ENCODE measurements around the gene SAFB. TPM values are rescaled to one million over a fixed set of nuclear protein-coding genes. Genes with fewer than 3 reads are reported as not detected.

The SAFB gene
- total and polyA plus RNA-seq, 2 of the 4 experiments (the other 2 are of a cell fraction): 18.5 to 41.2 TPM

- H4K8ac ChIP-seq (ENCODE audit: low read depth in 2 of 2, low read length in 2 of 2): no peak overlapping the region
- ChIA-PET CTCF (no interaction called here), POLR2A (ENCODE audit: unreplicated experiment) (no interaction called here)
- H2BK5ac ChIP-seq (ENCODE audit: low read depth, low read length, poor library complexity, severe bottlenecking): no peak overlapping the region
- BruUV-seq (replicated peaks): no TSS peak
- H3K27me3 ChIP-seq (ENCODE audit: control insufficient read depth, insufficient read depth, low read length): no peaks in the 10 kb centered on the region
- no peak overlapping the region for H2AK5ac ChIP-seq (ENCODE audit: low read depth, low read length)
- ATAC-seq (ENCODE audit: low read depth): no peak
- peaks cover 4% of the 10 kb centered on the region; the same call in 1 of the 2 replicates for H3K9me1 ChIP-seq (ENCODE audit: insufficient read depth, low read length)
- no peaks in the 10 kb centered on the region for H3K9me3 ChIP-seq (ENCODE audit: control insufficient read depth, insufficient read depth, low read length)
- no peak overlapping the region for H4K91ac ChIP-seq (ENCODE audit: insufficient read depth, low read depth, low read length)
- no peak overlapping the region for H3K4ac ChIP-seq (ENCODE audit: low read depth, low read length)
- peaks cover 4 to 73% of the 10 kb centered on the region in 2 experiments; a peak in 3 of 4 replicates for H3K79me1 ChIP-seq (ENCODE audit: low read depth in 1 of 2, low read length in 2 of 2)
- peaks cover 85% of the 10 kb centered on the region for H4K20me1 ChIP-seq (ENCODE audit: insufficient read depth, low read length)
- no peak overlapping the region for H3K27ac ChIP-seq (ENCODE audit: insufficient read depth, low read length)
- peaks cover 2% of the 10 kb centered on the region; the same call in 1 of the 2 replicates for H3K4me1 ChIP-seq (ENCODE audit: control insufficient read depth, insufficient read depth, low read length)
- H2BK15ac ChIP-seq (ENCODE audit: low read depth, low read length): no peak overlapping the region
- no peak overlapping the region for H2AFZ ChIP-seq (replicated peaks; ENCODE audit: low read length, poor library complexity)
- no peak overlapping the region for H2BK20ac ChIP-seq (ENCODE audit: low read depth, low read length)
- WGBS, 2 experiments (ENCODE audit: extremely low coverage in 2 of 2, insufficient read length in 1 of 2): 96% methylated on average over 24 of the region's 45 CpGs; no CpG with 5 or more reads in 1 of the 2 experiments
- in situ Hi-C loops (cut with MboI; ENCODE audit: low sequenced_read_pairs): no loop called here
- no peak for DNase-seq
- intact Hi-C loops (cut with micrococcal nuclease): no loop called here
- no peak overlapping the region for H3K9ac ChIP-seq (ENCODE audit: low read depth, low read length)
- no peak overlapping the region for H3K14ac ChIP-seq (replicated peaks; ENCODE audit: low read depth, low read length)
- no peak overlapping the region for H2AK9ac ChIP-seq (replicated peaks; ENCODE audit: low read depth, low read length, poor library complexity)
- no peak overlapping the region for H3K18ac ChIP-seq (ENCODE audit: low read depth, low read length)
- no peak overlapping the region for H2BK120ac ChIP-seq (ENCODE audit: low read depth, low read length)
- H3K36me3 ChIP-seq (ENCODE audit: control insufficient read depth, insufficient read depth, low read length): peaks cover 76% of the 10 kb centered on the region
- dilution Hi-C loops (cut with HindIII; ENCODE audit: low sequenced_read_pairs, unreplicated experiment): no loop called here
- H3K4me2 ChIP-seq (ENCODE audit: low read depth, low read length): no peak overlapping the region
- H3K56ac ChIP-seq (ENCODE audit: extremely low read depth, insufficient read depth, low read length): no peak overlapping the region
- no peak overlapping the region for H3K4me3 ChIP-seq (ENCODE audit: insufficient read depth, low read depth, low read length)
- no peak overlapping the region for H3K23ac ChIP-seq (ENCODE audit: low read depth, low read length)
- no peak overlapping the region for H4K5ac ChIP-seq (ENCODE audit: low read depth, low read length)
- no peak for TF ChIP-seq NFE2L2 (IDR thresholded peaks at IDR 0.05; ENCODE audit: low read depth, low read length)
- TF ChIP-seq ELK1 (IDR thresholded peaks at IDR 0.05; ENCODE audit: borderline replicate concordance, low read depth, low read length): no peak
- no peak for TF ChIP-seq FOS (IDR thresholded peaks at IDR 0.05; ENCODE audit: low read depth, low read length)
- TF ChIP-seq CTCF (conservative IDR thresholded peaks at IDR 0.05; ENCODE audit: low read depth, low read length): no peak
- TF ChIP-seq RFX5 (IDR thresholded peaks at IDR 0.05; ENCODE audit: low read depth, low read length): no peak
- TF ChIP-seq USF2 (IDR thresholded peaks at IDR 0.05; ENCODE audit: low read depth, low read length): no peak
- no peak for TF ChIP-seq MXI1 (IDR thresholded peaks at IDR 0.05; ENCODE audit: borderline replicate concordance, low read depth, low read length)
- no peak for TF ChIP-seq RAD21 (IDR thresholded peaks at IDR 0.05; ENCODE audit: low read length)
- TF ChIP-seq MAZ (IDR thresholded peaks at IDR 0.05; ENCODE audit: borderline replicate concordance, low read depth, low read length): no peak
- TF ChIP-seq CEBPB (IDR thresholded peaks at IDR 0.05; ENCODE audit: low read depth, low read length): no peak
- no peak for TF ChIP-seq CHD1 (IDR thresholded peaks at IDR 0.05; ENCODE audit: low read depth, low read length)
- TF ChIP-seq SMC3 (IDR thresholded peaks at IDR 0.05; ENCODE audit: low read depth, low read length): no peak
- no peak for TF ChIP-seq BHLHE40 (IDR thresholded peaks at IDR 0.05; ENCODE audit: low read depth, low read length)
- no peak for TF ChIP-seq POLR2A (IDR thresholded peaks at IDR 0.05; ENCODE audit: low read depth, low read length)
- no peak for TF ChIP-seq MAFK (IDR thresholded peaks at IDR 0.05; ENCODE audit: low read depth, low read length)
These were observed 71.5 kb downstream of the SAFB start for GRCh38 chr19:5694167-5694955.
